G401 (cell line): ENCODE results near the gene TSSC4. TPM values are rescaled to one million over a fixed set of nuclear protein-coding genes. Genes with fewer than 3 reads are reported as not detected.
A peak's percentile ranks its signal among the peaks of the same experiment; 100 is the strongest.
"Not testable (repeated sequence)": the region's sequence is repeated elsewhere in the genome, so short reads cannot be mapped to it uniquely, and the experiment has no call there.

Experiments
- DNase-seq: peaks from one replicate; pipeline ENCODE4 v3.0.0-alpha.2; 2015; ENCODE audit warnings: low spot score
- in situ Hi-C: cut with HindIII; loops from 2 replicates; pipeline ENCODE4 v1.10.0; 2016; ENCODE audit warnings: low sequenced_read_pairs, mixed read lengths
- total RNA-seq: library from RNA; depleted of rRNA; stranded (reverse); fragments of >200 nt; shearing (Covaris generic); gene quantifications from 2 replicates; pipeline ENCODE4 v1.2.3, GENCODE V29; 2014; rRNA removed

Gene TSSC4
- 44.6 and 46.1 TPM in 2 replicates for total RNA-seq

DNA sequence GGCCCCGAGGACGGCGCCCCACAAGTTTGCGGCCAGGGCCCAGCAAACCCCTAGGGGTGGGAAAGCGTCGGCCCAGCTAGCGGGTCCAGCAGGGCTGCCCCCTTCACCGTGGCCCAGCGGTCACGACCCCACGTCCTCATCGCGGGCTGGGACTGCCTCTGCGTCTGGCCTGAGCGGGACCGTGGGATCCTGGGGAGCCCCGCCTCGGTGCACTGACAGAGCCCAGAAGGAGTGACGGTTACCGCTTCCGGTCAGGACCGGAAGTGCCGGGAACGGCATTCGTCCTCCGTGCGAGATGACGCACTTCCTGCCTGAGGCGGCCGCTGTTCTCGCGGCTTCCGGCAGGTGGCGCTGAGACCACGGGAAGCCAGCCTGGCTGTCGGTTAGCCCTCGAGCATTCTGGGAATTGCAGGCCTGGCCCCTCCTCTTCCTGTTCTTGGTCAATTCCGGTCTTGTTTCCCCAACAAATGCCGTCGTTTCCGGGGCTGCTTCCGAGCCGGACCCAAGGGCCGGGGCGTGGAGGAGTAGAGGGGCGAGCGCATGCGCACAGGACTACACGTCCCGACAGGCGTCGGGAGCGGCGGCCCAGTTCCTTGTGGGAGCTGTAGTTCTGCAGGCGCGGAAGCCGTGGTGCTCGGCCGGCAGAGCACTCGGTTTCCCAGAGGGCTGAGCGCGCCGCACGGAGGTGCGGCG is at the start of gene TSSC4:
TSSC4 (plus strand) TSS at position 682 of the 693 bp plus-strand sequence. CDS start 1,884 bp downstream, outside the sequence.
- DNase-seq = peak; percentile 100
- in situ Hi-C loops = no loop called here

DNA sequence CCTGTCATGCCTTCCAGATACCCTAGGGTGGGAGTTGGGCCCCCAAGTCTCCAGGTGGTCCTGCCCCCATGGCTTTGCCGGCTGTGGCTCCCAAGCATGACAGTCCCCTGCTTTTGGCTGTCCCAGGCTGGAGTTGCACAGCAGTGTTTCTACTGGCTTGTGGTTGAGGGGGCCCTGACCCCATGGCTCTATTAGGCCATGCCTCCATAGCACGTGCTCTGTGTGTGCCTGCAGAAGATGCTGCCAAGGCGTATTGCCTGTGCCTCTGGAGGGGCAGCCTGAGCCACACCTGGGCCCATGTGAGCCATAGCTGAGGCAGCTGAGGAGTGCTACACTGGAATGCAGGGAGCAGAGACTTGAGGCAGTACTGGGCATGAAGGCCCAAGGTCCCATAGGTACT is 48.8 kb upstream of the TSSC4 start:
- DNase-seq = no peak
- in situ Hi-C loops = no loop called here

DNA sequence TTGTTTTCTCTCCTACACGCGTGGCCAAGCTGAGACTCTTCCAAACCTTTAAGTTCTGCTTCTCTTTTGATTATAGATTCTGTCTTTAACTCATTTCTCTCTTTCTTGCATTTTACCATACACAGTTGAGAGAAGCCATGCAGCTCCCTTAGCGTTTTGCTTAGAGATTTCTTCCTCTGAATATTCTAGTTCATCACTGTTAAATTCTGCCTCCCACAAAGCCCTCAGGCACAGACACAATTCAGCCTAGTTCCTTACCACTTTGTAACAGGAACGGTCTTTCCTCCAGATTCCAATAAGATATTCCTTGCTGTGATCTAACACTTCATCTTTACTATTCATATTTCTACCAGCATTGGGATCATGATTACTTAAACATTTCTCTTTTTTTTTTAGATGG is 48.1 kb upstream of the TSSC4 start:
- no peak for DNase-seq

DNA sequence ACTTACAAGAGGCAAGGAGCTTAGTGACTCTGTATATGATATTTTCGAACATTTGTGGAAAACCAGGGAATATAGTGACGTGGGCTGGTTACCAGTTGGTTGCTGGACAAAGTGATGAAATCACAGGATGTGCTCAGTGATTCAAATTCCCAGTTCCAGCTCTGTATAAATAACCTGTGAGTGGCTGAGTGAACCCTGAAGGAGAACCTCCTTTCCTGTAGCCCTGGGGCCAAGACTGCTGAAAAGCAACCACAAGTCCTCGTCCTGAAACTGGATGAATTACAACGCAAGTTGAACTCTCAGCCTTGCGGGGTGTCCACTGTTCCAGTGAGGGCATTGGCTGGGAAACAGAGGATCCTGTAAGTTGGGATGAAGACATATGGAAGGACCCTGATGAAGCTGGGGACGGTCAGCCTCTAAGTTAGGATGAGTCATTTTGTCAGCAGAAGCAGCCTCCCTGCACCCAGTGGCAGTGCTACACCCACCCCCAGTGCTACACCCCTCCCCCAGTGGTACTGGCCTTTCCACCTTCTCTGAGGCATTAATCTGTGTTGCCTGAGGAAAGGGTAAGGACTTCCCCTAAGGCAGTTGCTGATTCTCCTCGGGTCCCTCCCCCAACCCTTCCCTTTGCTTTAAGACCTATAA is 45.4 kb upstream of the TSSC4 start:
- no peak for DNase-seq
- in situ Hi-C loops = no loop called here

More for the DNA sequence above, 48.1 kb upstream of the TSSC4 start:
- in situ Hi-C loops = no loop called here

DNA sequence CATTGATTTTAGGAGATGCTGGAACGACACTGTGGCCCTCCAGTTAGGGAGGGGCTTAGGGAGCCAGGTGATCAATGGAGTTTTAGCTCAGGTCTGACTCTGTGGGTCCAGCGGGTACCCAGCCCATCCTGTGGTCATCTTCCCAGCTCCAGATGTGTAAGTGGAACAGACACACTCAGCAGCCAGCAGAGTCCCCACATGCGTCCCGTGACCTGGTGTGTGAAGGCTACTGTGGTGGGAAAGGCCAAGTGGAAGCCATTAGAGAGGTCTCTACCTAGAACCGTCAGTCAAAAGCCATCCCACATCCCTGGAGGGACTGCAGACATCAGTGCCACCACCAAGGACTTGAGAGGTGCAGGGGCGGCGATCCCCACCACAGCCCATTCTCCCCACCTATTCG is 43.3 kb upstream of the TSSC4 start:
- DNase-seq = no peak
- in situ Hi-C loops = no loop called here

DNA sequence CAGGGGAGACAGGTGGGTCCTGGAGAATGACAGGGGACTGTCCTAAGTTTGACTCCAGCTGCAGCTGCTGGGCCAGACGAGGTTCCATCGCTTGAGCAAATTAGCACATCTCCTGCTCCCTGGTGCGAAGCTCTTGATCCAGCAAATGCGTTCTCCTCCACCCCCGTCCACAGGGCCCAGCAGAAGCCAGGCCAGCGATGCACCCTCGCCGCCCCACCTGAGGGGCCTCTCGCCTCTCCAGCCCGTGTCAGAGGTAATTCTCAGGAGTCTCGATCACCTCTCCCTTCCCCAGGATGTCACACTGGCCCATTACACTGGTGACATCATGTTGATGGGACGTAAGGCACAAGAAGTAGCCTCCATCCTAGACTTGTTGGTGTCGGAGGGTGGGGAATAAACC is 42.9 kb upstream of the TSSC4 start:
- DNase-seq, in situ Hi-C loops: not testable (repeated sequence)

DNA sequence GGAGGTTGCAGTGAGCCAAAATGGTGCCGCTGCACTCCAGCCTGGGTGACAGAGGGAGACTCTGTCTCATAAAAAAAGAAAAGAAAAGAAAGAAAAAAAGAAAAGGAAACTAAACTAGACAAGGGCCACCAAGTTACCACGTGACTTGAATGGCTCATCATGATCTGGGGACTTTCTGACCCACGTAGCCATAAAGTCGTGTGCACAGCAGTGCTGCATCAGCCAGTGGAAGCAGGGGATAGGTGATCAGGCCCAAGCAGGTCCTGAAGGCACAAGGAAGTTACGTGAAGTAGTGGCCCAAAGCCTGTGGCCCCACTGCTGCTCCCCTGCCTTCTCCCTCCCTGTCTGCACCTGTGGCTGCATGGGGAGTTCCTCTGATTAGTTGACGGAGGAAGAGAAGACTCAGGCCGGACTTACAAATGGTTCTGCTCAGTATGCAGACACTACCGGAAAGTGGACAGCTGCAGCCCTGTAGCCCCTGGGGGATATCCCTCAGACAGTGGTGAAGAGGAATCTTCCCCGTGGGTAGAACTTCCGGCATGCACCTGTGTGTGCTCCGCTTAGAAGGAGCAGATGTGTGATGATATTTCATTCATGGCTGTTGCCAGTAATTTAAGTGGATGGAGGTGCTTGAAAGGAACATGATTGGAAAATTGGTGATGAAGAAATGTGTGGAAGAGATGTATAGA is 41.7 kb upstream of the TSSC4 start:
- in situ Hi-C loops = no loop called here
- DNase-seq = no peak

DNA sequence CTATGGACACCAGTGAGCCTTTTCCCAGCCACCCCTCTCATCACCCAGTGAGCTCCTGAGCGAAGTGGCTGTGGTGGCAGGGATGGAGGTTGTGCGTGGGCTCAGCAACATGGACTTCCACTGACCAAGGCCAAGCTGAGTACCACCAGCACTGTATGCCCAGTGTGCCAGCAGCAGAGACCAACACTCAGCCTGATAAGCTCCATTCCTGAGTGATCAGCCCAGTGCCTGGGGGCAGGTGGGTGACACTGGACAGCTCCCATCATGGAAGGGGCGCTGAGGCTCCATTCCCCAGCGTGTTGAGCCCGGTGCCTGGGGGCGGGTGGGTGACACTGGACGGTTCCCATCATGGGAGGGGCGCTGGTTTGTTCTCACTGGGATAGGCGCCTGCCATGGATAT is 41.0 kb upstream of the TSSC4 start:
- in situ Hi-C loops = no loop called here
- DNase-seq = no peak

DNA sequence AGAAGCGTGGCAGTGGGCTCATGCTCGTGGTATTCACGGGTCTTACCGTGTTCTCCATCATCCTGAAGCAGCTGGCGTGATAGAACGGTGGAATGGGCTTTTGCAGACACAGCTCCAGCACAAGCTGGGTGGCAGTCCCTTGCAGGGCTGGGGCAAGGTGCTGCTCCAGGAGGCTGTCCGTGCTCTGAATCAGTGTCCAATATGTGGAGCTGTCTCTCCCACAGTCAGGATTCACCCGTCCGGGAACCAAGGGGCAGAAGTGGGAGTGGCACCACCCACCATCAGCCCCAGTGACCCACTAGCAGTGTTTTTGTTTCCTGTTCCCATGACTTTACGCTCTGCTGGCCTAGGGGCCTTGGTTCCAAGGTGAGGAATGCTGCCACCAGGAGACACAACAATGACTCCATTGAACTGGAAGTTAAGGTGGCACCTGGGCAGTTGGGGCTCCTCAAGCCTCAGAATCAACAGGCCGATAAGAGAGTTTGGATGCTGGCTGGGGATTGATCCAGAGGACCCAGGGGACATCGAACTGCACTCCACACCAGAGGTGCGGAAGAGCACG is 40.4 kb upstream of the TSSC4 start:
- no peak for DNase-seq
- in situ Hi-C loops = no loop called here

DNA sequence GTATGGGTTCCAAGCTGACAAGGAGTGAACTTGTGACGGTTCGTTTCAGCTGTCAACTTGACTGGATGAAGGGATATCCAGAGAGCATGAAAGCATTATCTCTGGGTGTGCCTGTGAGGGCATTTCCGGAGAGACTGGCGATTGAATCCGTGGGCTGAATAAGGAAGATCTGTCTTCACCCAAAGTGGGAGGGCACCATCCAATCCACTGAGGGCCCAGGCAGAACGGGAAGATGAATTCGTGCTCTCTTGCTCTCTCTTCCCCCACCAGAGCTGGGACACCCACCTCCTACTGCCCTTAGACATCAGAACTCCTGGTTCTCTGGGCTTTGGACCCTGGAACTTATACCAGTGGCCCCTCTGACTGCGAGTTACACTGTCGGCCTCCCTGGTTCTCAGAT is 39.0 kb upstream of the TSSC4 start:
- in situ Hi-C loops = no loop called here
- DNase-seq = no peak

DNA sequence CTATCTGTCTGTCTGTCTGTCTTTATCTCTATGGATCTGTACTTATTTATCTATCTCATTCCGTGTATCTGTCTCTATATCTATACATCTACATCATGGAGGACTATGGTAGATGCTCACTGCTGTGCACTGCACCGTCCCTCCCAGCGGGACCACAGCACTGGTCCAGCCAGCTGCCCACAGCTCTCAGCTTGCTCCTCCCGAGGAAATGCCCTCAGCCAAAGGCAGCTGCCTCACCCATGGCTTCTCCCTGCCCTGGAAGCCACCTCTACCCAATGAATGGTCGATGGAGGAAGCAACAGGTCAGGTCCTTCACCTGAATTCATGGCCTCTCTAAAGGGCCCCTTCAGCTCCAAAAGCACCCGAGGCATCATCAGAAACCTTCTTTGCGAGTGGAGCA is 38.1 kb upstream of the TSSC4 start:
- in situ Hi-C loops = no loop called here

DNA sequence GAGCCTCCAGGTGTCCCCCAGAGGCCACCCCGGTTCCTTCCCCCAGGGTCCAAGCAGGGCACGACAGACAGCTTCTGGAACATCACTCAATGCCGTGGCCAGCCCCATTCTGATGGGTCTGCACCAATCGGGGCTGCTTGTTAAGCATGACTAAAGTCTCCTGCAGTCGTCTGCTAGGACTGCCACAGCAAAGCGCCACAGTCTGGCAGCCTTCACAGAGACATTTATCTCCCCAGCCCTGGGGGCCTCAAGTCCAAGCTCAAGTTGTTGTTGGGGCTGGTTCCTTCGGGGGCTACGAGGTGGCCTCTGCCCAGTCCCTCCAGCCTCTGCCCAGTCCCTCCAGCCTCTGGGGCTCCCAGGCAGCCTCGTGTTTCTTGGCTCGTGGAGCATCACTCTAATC is 37.4 kb upstream of the TSSC4 start:
- no peak for DNase-seq
- in situ Hi-C loops = no loop called here

More for the DNA sequence above, 38.1 kb upstream of the TSSC4 start:
- no peak for DNase-seq

DNA sequence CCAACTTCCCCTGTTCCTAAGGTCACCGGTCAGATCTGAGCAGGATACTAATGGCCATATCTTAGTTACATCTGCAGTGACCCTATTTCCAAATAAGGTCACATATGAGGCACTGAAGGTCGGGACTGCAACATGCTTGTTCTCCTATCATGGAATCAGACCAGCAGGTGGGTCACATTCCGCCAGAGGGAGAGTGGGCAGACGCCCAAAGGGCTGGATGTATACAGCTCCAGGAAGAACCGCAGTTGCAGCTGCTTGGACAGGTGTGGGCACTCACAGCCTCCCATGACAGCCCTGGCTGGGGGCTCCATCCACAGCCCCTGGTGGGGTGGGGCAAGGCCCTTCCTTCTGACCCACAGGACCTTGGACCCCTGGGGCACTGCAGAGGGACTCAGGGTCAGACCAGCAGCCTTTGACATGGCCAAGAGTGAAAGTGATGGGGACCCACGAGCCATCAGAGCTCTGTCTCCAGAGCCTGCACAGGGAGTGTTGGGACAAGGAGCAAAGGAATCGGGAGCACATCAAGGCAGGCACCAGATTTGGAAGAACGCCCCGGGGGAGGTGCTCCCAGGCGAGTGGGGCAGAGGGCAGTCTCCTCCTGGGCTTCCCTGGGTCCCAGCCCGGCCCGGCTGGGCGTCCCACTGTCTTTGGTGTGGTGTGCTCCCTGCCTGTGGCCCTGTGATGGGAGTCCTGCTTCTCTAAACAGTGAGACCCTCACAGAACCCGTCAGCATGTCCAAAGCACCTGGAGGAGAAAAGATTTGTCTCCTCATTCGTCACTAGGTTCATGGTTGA is 36.8 kb upstream of the TSSC4 start:
- no peak for DNase-seq
- in situ Hi-C loops = no loop called here

DNA sequence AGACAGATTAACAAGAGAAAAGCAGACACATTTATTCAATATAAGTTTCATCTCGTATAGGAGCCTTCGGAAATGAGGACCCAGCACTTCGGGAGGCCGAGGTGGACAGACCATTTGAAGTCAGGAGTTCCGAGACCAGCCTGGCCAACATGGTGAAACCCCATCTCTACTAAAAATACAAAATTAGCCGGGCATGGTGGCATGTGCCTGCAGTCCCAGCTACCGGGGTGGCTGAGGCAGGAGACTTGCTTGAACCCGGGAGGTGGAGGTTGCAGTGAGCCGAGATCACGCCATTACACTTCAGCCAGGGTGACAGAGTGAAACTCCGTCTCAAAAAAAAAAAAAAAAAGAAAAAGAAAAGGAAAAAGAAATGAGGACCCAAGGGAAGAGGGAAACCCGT is 36.2 kb upstream of the TSSC4 start:
- DNase-seq, in situ Hi-C loops: not testable (repeated sequence)

DNA sequence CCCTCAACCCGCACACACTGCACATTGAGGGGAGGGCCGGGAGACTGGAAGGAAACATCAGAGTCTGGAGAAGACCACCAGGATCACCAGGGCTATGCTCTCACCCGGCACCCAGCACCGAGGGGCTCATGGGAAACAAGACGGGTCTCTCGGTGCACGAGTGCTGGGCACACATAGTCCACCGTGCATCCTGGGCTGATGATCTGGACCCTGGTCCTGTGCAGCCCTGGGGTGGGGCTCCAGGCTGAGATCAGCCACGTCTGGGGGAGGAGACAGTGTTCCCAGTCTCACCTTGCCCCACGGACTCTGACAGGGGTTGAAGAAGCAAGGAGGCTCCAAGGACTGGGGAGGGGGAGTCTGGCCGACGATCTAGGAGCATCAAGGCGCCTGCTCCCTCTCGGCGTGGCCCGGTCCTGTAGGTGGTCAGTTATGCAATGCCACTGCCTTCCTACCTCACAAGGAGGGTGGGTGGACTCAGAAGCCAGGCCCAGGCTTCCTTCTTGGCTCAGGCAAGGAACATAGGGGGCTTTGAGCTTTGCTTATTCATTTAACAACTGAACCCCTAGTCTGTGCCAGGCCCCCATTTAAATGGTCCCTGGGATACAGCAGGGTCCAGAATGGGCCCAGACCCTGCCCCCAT is 34.9 kb upstream of the TSSC4 start:
- DNase-seq = no peak
- in situ Hi-C loops = no loop called here

DNA sequence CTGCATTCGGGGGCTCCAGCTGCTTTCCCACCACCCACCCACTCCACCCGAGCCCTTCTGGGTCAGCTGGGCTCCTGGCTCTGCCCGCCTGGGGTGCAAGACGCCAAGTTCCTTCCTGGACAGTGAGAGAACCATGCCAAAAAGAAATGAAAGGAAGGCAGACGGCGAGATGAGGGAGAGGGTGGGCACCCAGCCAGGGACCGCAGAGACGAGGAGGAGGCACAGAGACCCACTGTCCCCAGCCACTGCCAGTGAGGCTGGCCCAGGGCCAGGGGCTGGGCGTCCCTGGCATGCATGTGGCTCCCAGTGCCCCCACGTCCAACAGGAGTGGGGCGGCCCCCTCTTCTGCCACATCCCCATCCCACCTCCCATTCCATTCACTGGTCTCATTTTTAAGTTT is 34.3 kb upstream of the TSSC4 start:
- in situ Hi-C loops = no loop called here
- DNase-seq = no peak

DNA sequence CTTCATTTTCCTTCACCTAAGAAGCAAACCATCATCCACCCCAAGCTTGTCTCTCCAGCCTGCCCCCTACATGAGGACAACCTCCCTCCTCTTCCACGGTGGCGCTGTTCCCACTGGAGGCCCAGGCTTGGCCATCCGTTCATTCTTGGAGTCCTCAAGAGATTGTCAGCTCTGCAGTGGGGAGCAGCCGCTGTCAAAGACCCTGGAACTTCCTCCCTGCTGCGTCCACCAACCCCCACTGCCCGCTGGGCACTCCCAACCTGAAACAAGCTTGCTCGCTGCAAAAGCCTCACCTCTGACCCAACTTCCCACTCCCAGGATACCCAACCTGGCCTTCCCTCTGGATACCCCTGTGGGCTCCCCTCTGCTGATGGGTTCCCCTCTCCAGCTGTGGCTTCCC is 33.8 kb upstream of the TSSC4 start:
- in situ Hi-C loops = no loop called here
- no peak for DNase-seq

DNA sequence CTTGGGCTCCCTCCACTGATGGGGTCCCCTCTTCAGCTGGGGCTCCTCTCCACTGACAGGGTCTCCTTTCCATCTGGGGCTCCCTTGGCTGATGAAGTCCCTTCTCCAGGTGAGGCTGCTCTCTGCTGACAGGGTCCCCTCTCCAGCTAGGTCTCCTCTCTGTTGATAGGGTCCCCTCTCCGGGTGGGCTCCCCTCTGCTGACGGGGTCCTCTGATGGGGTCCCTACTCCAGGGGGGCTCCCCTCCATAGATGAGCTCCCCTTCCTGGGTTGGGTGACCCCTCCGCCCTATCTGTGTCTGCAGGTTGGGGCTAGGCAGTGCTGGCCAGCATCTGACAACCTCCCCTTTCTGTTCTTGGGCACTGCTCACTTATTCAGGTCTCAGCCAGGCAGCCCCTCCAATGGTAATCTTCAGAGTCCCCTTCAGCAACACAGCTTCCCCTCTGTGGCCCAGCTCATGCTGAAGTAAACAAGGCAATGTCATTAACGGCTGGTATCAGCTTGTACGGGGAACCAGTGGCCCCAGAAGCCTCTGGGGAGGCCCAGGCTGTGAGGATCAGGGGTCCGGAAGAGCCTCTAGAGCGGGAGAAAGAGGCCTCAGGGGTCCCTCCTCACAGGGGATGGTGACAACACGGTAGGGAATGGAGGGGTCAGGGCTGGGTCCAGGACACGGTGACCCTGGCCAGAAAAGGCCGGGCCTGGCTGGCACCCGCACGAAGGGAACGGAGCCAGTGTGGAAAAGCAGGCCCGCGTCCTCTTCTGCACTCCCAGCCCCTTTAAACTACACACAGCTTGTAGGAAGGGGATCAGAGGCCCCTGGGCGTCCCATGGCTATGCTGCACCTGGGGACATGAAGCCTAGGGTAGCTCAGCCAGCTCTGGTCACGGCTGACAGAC is 33.0 kb upstream of the TSSC4 start:
- in situ Hi-C loops = no loop called here
- no peak for DNase-seq
